H1 (cell line): ENCODE data around the gene WFIKKN1. TPM values are rescaled to one million over a fixed set of nuclear protein-coding genes. Genes with fewer than 3 reads are reported as not detected.

Experiments
- CTCF ChIA-PET: fragments of 300-600 bp; sonication (Branson Sonifier 250); formaldehyde crosslinking; loops from one replicate; lab custom pipeline; 2021; ENCODE audit not compliant: partially characterized antibody; lab: Charles Lee
- POLR2A ChIA-PET: fragments of 300-600 bp; sonication (Branson Sonifier 250); formaldehyde crosslinking; loops from one replicate; lab custom pipeline; 2021; ENCODE audit warnings: inconsistent platforms; ENCODE audit not compliant: partially characterized antibody; lab: Charles Lee
- DNase-seq, 2 experiments: peaks; one replicate each; pipeline versions ENCODE4 v3.0.0 to v3.0.0-alpha.2; 2010 to 2022; ENCODE audit warnings: low spot score in 2 of 2, low read depth in 1 of 2, mixed read lengths in 1 of 2
- FAIRE-seq: peaks from 2 replicates; lab custom pipeline; 2011; peaks lifted over from hg19 to GRCh38; lab: Jason Lieb, UNC
- H2AFZ ChIP-seq: 2 replicates; pipeline ENCODE4 v1.8.1; 2012; ENCODE audit warnings: low read length, inconsistent platforms
- H2AK5ac ChIP-seq: 2 replicates; pipeline ENCODE4 v1.6.1; 2013; ENCODE audit warnings: low read depth, low read length
- H2BK120ac ChIP-seq: replicated peaks from 2 replicates; pipeline ENCODE3; 2013; ENCODE audit warnings: low read depth, low read length, inconsistent platforms
- H2BK12ac ChIP-seq: 2 replicates; pipeline ENCODE4 v1.6.1; 2013; ENCODE audit warnings: low read depth, low read length
- H2BK15ac ChIP-seq: 2 replicates; pipeline ENCODE4 v1.6.1; 2013; ENCODE audit warnings: low read length
- H2BK20ac ChIP-seq: 2 replicates; pipeline ENCODE4 v1.6.1; 2013; ENCODE audit warnings: low read length
- H2BK5ac ChIP-seq: 2 replicates; pipeline ENCODE4 v1.6.1; 2013; ENCODE audit warnings: low read depth, low read length
- H3K14ac ChIP-seq: 2 replicates; pipeline ENCODE4 v1.6.1; 2013; ENCODE audit warnings: inconsistent platforms; ENCODE audit not compliant: insufficient read length
- H3K18ac ChIP-seq: 2 replicates; pipeline ENCODE4 v1.6.1; 2013; ENCODE audit warnings: low read length; ENCODE audit errors: extremely low read depth
- H3K23ac ChIP-seq: 2 replicates; pipeline ENCODE4 v1.6.1; 2013; ENCODE audit warnings: inconsistent platforms; ENCODE audit not compliant: insufficient read length
- H3K23me2 ChIP-seq: 2 replicates; pipeline ENCODE4 v1.6.1; 2013; ENCODE audit warnings: low read depth, low read length
- H3K27ac ChIP-seq: 2 replicates; pipeline ENCODE4 v1.6.1; 2011; ENCODE audit warnings: low read depth, low read length, inconsistent platforms
- H3K27me3 ChIP-seq, 4 experiments: replicated peaks in 1 of 4; 1 replicate in 1 of 4; 2 replicates in 3 of 4; pipeline versions ENCODE4 v1.6.1 to v1.8.1; 2011 to 2013; ENCODE audit warnings: low read length in 3 of 4, mild to moderate bottlenecking in 3 of 4, inconsistent platforms in 2 of 4, mixed read lengths in 2 of 4, moderate library complexity in 1 of 4; ENCODE audit not compliant: control insufficient read depth in 3 of 4, insufficient read depth in 3 of 4; ENCODE audit errors: extremely low read depth in 1 of 4
- H3K36me3 ChIP-seq, 4 experiments: 2 replicates each; pipeline versions ENCODE4 v1.6.1 to v1.8.1; 2011 to 2013; ENCODE audit warnings: mild to moderate bottlenecking in 4 of 4, low read length in 3 of 4, moderate library complexity in 2 of 4, control low read depth in 1 of 4, inconsistent platforms in 1 of 4; ENCODE audit not compliant: insufficient read depth in 4 of 4, control insufficient read depth in 2 of 4
- H3K4ac ChIP-seq: replicated peaks from 2 replicates; pipeline ENCODE3; 2013; ENCODE audit warnings: low read length, low read depth, mixed read lengths, inconsistent platforms; ENCODE audit not compliant: insufficient read length
- H3K4me1 ChIP-seq, 4 experiments: replicated peaks in 1 of 4; 1 replicate in 1 of 4; 2 replicates in 3 of 4; pipeline versions ENCODE4 v1.6.1 to v1.8.1; 2011 to 2013; ENCODE audit warnings: low read length in 3 of 4, inconsistent platforms in 2 of 4, mixed read lengths in 1 of 4; ENCODE audit not compliant: insufficient read depth in 4 of 4, control insufficient read depth in 3 of 4
- H3K4me2 ChIP-seq, 2 experiments: 2 replicates each; pipeline versions ENCODE4 v1.6.1 to v1.8.1; 2011 to 2013; ENCODE audit warnings: low read depth in 2 of 2, low read length in 2 of 2, control low read depth in 1 of 2, inconsistent platforms in 1 of 2, mild to moderate bottlenecking in 1 of 2; ENCODE audit not compliant: insufficient read depth in 1 of 2
- H3K4me3 ChIP-seq, 4 experiments: fragments of 200-600, 300-600 bp in 1 of 4; sonication (generic), shearing (Covaris generic), sonication (Bioruptor Twin) in 1 of 4; 2 replicates each; pipeline versions ENCODE4 v1.5.1 to v1.8.1; 2011 to 2016; ENCODE audit warnings: low read length in 4 of 4, low read depth in 3 of 4, control low read depth in 2 of 4, inconsistent platforms in 2 of 4, mild to moderate bottlenecking in 2 of 4, mixed read lengths in 1 of 4, moderate library complexity in 1 of 4; ENCODE audit not compliant: insufficient read depth in 2 of 4; ENCODE audit errors: extremely low read depth in 1 of 4
- H3K56ac ChIP-seq: replicated peaks from 2 replicates; pipeline ENCODE3; 2013; ENCODE audit warnings: low read depth, mild to moderate bottlenecking, mixed read lengths, low read length, inconsistent platforms; ENCODE audit not compliant: insufficient read length
- H3K79me1 ChIP-seq: 2 replicates; pipeline ENCODE4 v1.6.1; 2013; ENCODE audit warnings: low read depth, low read length, control low read depth
- H3K79me2 ChIP-seq, 2 experiments: 2 replicates each; pipeline versions ENCODE4 v1.6.1 to v1.8.1; 2012 to 2013; ENCODE audit warnings: low read length in 2 of 2, mild to moderate bottlenecking in 2 of 2, inconsistent platforms in 1 of 2; ENCODE audit not compliant: insufficient read depth in 2 of 2, control insufficient read depth in 1 of 2
- H3K9ac ChIP-seq, 4 experiments: replicated peaks in 1 of 4; 1 replicate in 1 of 4; 2 replicates in 3 of 4; pipeline versions ENCODE4 v1.6.1 to v1.8.1; 2011 to 2013; ENCODE audit warnings: low read depth in 3 of 4, low read length in 3 of 4, control low read depth in 2 of 4, mild to moderate bottlenecking in 2 of 4, moderate library complexity in 2 of 4, inconsistent platforms in 1 of 4; ENCODE audit errors: extremely low read depth in 1 of 4
- H3K9me3 ChIP-seq, 2 experiments: 2 replicates each; pipeline versions ENCODE4 v1.6.1 to v1.8.1; 2012 to 2013; ENCODE audit warnings: mild to moderate bottlenecking in 2 of 2, moderate library complexity in 2 of 2, control low read depth in 1 of 2, inconsistent platforms in 1 of 2, low read depth in 1 of 2, low read length in 1 of 2, mixed read lengths in 1 of 2; ENCODE audit not compliant: insufficient read depth in 2 of 2
- H4K20me1 ChIP-seq, 2 experiments: replicated peaks in 1 of 2; 2 replicates each; pipeline versions ENCODE3 to v1.8.1; 2011 to 2013; ENCODE audit warnings: inconsistent platforms in 2 of 2, low read length in 2 of 2, mild to moderate bottlenecking in 1 of 2; ENCODE audit not compliant: insufficient read depth in 2 of 2, control insufficient read depth in 1 of 2
- H4K5ac ChIP-seq: 2 replicates; pipeline ENCODE4 v1.6.1; 2013; ENCODE audit warnings: low read length, low read depth, mixed read lengths, inconsistent platforms; ENCODE audit not compliant: insufficient read length
- H4K8ac ChIP-seq: 2 replicates; pipeline ENCODE4 v1.8.0; 2013; ENCODE audit warnings: mild to moderate bottlenecking, moderate library complexity, low read length, inconsistent platforms; ENCODE audit not compliant: insufficient read depth; ENCODE audit errors: extremely low read depth
- H4K91ac ChIP-seq: replicated peaks from 2 replicates; pipeline ENCODE3; 2013; ENCODE audit warnings: low read length, mixed read lengths, inconsistent platforms; ENCODE audit not compliant: insufficient read length
- ASH2L ChIP-seq: fragments of 200-600, 300-600 bp; sonication (generic); IDR thresholded peaks from one replicate; pipeline ENCODE4 v1.7.1; 2017; ENCODE audit warnings: low read length
- BACH1 ChIP-seq: IDR thresholded peaks from 2 replicates; pipeline ENCODE4 v1.6.1; 2012; ENCODE audit warnings: low read length, improper control_type of control experiment
- CHD1 ChIP-seq: IDR thresholded peaks from 2 replicates; pipeline ENCODE4 v1.6.1; 2012; ENCODE audit warnings: low read depth, low read length, improper control_type of control experiment
- CTBP2 ChIP-seq: IDR thresholded peaks from 2 replicates; pipeline ENCODE4 v1.7.0; 2011; ENCODE audit warnings: borderline replicate concordance, mild to moderate bottlenecking, moderate library complexity, mixed read lengths, low read length; ENCODE audit not compliant: insufficient read depth, insufficient read length
- HDAC6 ChIP-seq: IDR thresholded peaks from one replicate; pipeline ENCODE4 v1.7.1; 2012; ENCODE audit warnings: low read depth, mild to moderate bottlenecking, inconsistent platforms, low read length, moderate library complexity
- KDM1A ChIP-seq: fragments of 200-600, 300-600 bp; sonication (generic); IDR thresholded peaks from 2 replicates; pipeline ENCODE4 v1.7.1; 2016; ENCODE audit warnings: mild to moderate bottlenecking, low read length, borderline replicate concordance
- NANOG ChIP-seq: IDR thresholded peaks from 2 replicates; pipeline ENCODE4 v1.6.1; 2011; ENCODE audit warnings: low read length, low read depth, mild to moderate bottlenecking, inconsistent platforms; ENCODE audit not compliant: insufficient read depth, poor library complexity, severe bottlenecking
- POU5F1 ChIP-seq: IDR thresholded peaks from 2 replicates; pipeline ENCODE4 v1.6.1; 2011; ENCODE audit warnings: low read depth, mild to moderate bottlenecking, low read length, moderate library complexity
- SIN3A ChIP-seq, 2 experiments: IDR thresholded peaks in 1 of 2; conservative IDR thresholded peaks in 1 of 2; 2 replicates each; pipeline ENCODE4 v1.6.1; 2011 to 2012; ENCODE audit warnings: low read length in 2 of 2, improper control_type of control experiment in 1 of 2, low read depth in 1 of 2, mild to moderate bottlenecking in 1 of 2
- SIRT6 ChIP-seq: IDR thresholded peaks from one replicate; pipeline ENCODE4 v1.7.1; 2012; ENCODE audit warnings: low read length, inconsistent platforms
- SP2 ChIP-seq: IDR thresholded peaks from 2 replicates; pipeline ENCODE4 v1.6.1; 2012; ENCODE audit warnings: mild to moderate bottlenecking, low read length, inconsistent platforms
- SRF ChIP-seq: IDR thresholded peaks from 2 replicates; pipeline ENCODE4 v1.6.1; 2011; ENCODE audit warnings: mild to moderate bottlenecking, low read depth, low read length, moderate library complexity
- TBP ChIP-seq: IDR thresholded peaks from 2 replicates; pipeline ENCODE4 v1.6.1; 2011; ENCODE audit warnings: low read depth, low read length, improper control_type of control experiment
- YY1 ChIP-seq: IDR thresholded peaks from 2 replicates; pipeline ENCODE4 v1.6.1; 2011; ENCODE audit warnings: low read depth, mild to moderate bottlenecking, low read length
- WGBS, 2 experiments: shearing (Covaris generic) in 1 of 2; methylation state at CpG; one replicate each; pipeline versions ENCODE4 v1.1.6 to v1.1.7; 2013 to 2015; ENCODE audit warnings: low lambda C conversion rate in 2 of 2, mixed read lengths in 2 of 2, inconsistent platforms in 1 of 2, low coverage in 1 of 2, missing lambda C conversion rate in 1 of 2; ENCODE audit not compliant: insufficient replicate concordance in 2 of 2, insufficient coverage in 1 of 2, insufficient read length in 1 of 2; ENCODE audit errors: extremely low coverage in 1 of 2, missing lambda C conversion rate in 1 of 2; 5-methylcytosine and 5-hydroxymethylcytosine counted together
- polyA plus RNA-seq, 7 experiments: library from polyadenylated mRNA; depleted of rRNA in 3 of 7; stranded (reverse) in 5 of 7; unstranded in 2 of 7; fragments of >200 nt in 5 of 7; fragments of 200-250 nt in 2 of 7; gene quantifications; 1 replicate in 5 of 7; 2 replicates in 1 of 7; 4 replicates in 1 of 7; pipeline versions ENCODE4 v1.2.1 to v1.2.3, GENCODE V29; 2011 to 2013; ENCODE audit warnings: missing spikeins in 2 of 7, mixed read lengths in 2 of 7
- total RNA-seq: library from RNA; stranded (reverse); fragmentation: NEBNext Ultra II Directional; extraction: Animal tissue kit (Norgen Biotek cat#: 25700); gene quantifications from 2 replicates; pipeline ENCODE4 v1.2.1, GENCODE V29; 2021

WFIKKN1 gene
- total and polyA plus RNA-seq, 2 of the 8 experiments (the other 6 are each of a cell fraction or from before 2014, with no cell fraction given): 11.4 to 15.8 TPM

DNA sequence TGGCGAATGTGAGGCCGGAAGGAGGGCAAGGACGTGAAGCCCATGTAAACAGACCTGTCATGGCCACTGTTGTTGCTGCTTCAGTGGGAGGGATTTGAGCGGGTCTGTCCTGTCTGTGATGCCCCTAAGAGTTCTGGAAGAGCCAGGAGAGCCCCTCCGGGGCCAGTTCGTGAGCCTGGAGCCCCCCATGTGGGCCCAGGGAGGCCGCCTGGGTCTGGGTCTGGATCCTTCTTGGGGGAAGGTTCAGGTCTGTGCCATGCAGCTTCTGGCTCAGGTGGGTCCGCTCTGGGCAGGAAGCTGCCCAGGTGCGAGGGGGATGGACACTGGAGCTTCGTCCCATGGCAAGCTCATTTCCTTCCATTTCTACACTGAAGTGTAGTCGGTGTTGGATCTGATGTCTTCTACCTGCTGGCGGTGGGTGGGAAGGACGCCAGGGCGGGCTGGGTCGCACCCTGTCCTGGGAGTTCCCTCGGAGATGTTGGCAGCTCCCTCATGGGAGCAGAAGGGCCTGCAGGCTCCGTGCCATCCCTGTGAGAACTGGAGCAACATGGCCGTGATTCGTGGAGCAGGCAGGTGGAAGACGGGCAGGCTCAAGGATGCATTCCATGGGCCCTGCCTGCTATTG lies 11.2 kb upstream of the WFIKKN1 start:
- Histone ChIP-seq H3K9ac (no peak overlapping the region), H3K4me1 (peaks cover 0 to 14% (median 5%) of the 10 kb centered on the region in 4 experiments; a peak in 5 of 7 replicates), H4K20me1 (peaks cover 4 to 5% of the 10 kb centered on the region in 2 experiments), H2BK120ac (no peak overlapping the region), H2BK12ac (no peak overlapping the region), H3K79me1 (peaks cover 10% of the 10 kb centered on the region), H3K4me2 (no peak overlapping the region), H3K23ac (no peak overlapping the region), H3K27ac (no peak overlapping the region), H3K56ac (no peak overlapping the region), H3K4ac (no peak overlapping the region), H2AK5ac (no peak overlapping the region), H3K18ac (no peak overlapping the region), H3K36me3 (no peaks in the 10 kb centered on the region; a peak in 1 of 8 replicates), H2BK5ac (no peak overlapping the region), H4K8ac (no peak overlapping the region), H3K23me2 (no peaks in the 10 kb centered on the region), H2BK15ac (no peak overlapping the region), H2AFZ (no peak overlapping the region), H3K79me2 (no peaks in the 10 kb centered on the region), H4K5ac (no peak overlapping the region), H2BK20ac (no peak overlapping the region), H3K4me3 (no peak overlapping the region), H3K27me3 (no peaks in the 10 kb centered on the region), H4K91ac (no peak overlapping the region), H3K14ac (no peak overlapping the region), H3K9me3 (no peaks in the 10 kb centered on the region)
- 96% methylated on average over 20 of the region's 20 CpGs; no CpG with 5 or more reads in 1 of the 2 experiments for WGBS, 2 experiments
- no peak for DNase-seq
- ChIA-PET POLR2A (interaction anchor here (0.6 to 1.6 kb wide), 2 partner anchors 12 to 288 kb away, joined by 4 to 5 read pairs; partner anchors contain the start of gene WFIKKN1), CTCF (interaction anchor here (1.1 to 4.1 kb wide), 5 partner anchors 10 to 41 kb away, joined by 3 to 29 read pairs (median 17); no protein-coding TSS in a partner anchor)
- FAIRE-seq: no peak
- TF ChIP-seq SRF: no peak
- no peak for TF ChIP-seq SP2
- TF ChIP-seq CTBP2: no peak
- no peak for TF ChIP-seq SIN3A (conservative IDR thresholded peaks at IDR 0.05 in 1 of 2, IDR thresholded peaks at IDR 0.05 in 1 of 2; ENCODE audit: low read depth in 1 of 2, low read length in 2 of 2)
- no peak for TF ChIP-seq KDM1A
- no peak for TF ChIP-seq ASH2L
- TF ChIP-seq TBP: no peak
- no peak for TF ChIP-seq BACH1
- no peak for TF ChIP-seq SIRT6
- no peak for TF ChIP-seq NANOG
- no peak for TF ChIP-seq CHD1
- TF ChIP-seq POU5F1: no peak
- no peak for TF ChIP-seq YY1
- no peak for TF ChIP-seq HDAC6
